NCI-H774 (cell line): ENCODE results near the gene ASPG.
A peak's percentile ranks its signal among the peaks of the same experiment; 100 is the strongest.

Experiments used
- DNase-seq: peaks from one replicate; lab custom pipeline; 2025; lab: John Stamatoyannopoulos, UW

ASPG gene

DNA sequence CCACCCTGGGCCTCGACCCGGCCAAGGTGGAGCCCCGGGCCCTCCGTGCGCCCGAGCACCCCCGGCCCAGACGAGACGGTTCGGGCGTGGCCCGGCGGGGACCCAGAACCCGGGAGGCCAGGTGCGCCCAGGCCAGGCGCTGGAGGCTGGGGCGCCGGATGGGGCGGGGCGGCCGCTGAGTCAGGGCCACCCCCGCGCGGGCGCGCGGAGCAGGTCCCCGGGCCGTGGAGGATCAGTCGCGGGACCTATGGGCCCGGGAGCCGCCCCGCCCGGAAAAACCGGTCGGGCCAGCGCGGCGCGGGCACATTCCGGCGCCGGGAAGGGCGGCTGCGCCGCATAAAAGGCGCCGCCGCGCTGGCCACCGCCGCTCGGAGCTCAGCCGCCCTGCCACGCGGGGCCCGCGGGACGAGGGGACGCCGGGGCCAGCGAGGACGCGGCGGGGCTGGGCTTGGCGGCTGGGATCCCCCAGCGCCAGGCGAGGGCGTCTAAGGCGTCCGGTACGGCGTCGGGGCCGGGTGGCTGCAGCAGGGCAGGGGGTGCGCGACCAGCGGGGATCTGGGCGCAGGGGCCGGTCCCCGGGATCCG, 31.3 kb downstream of the ASPG start:
- no peak for DNase-seq

- no peak for DNase-seq
These were observed 32.0 kb downstream of the ASPG start for GRCh38 chr14:104117341-104118005.

- DNase-seq = no peak
These were observed 32.7 kb downstream of the ASPG start for GRCh38 chr14:104118006-104118844.

GRCh38 chr14:104119119-104119487, 33.6 kb downstream of the ASPG start:
- no peak for DNase-seq

- no peak for DNase-seq
These were observed 34.2 kb downstream of the ASPG start for GRCh38 chr14:104119488-104120251.

DNA sequence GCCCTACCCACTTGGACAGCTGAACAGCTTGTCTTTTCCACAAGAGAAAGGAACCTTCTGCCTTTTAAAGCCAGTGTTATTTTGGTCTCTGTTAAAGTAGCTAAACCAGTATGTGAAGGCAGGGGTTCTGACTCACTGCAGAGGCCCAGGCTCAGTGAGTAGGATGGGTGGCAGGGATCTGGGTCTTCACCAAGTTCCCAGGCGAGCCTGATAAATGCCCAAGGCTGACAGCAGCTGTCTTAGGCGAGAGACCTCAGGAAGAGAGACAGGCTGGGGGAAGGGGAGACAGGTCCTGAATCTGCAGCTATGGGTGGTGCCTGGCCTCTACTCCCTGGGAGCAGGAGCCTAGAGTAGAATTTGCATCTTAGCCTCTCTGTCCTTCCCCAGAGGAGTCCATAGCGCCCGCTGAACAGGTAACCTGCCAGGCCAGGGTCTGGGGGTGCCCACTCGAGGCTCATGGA, 34.8 kb downstream of the ASPG start:
- no peak for DNase-seq

GRCh38 chr14:104121142-104121541, 35.6 kb downstream of the ASPG start:
- no peak for DNase-seq

- no peak for DNase-seq
These were observed 38.4 kb downstream of the ASPG start for GRCh38 chr14:104123879-104124278.

DNA sequence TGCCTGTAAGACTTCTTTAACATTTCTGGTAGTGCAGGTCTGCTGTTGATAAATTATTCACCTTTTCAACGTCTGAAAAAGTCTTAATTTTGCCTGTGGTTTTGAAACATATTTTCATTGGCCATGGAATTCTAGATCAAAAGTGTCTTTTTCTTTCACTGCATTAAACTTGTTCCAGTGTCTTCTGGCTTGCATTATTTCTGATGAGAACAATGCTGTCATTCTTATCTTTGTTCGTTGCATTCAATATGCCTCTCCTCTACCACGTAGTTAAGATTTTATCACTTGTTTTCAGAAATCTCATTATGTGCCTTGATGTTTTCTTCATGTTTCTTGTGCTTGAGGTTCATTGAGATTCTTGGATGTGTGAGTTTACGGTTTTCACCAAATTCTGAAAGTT, 39.5 kb downstream of the ASPG start:
- no peak for DNase-seq

DNA sequence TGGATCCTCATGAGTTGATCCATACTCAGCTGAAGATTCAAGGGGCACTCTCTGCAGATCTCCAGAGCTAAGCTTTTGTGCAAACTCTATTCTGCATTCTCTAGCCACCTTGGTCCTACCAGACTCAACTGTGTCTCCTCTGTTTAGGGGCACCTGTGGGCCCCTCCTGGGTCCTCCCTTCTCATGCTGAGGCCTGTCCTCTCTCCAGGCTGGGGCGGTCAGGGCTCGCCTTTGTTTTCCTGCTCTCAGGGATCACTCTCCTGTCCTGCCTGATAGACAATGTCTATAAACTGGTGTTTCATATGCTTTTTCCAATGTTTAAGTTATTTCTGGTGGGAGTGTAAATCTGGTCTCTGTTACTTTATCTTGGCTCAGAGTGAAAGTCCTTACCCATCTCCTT, 41.3 kb downstream of the ASPG start:
- no peak for DNase-seq

- no peak for DNase-seq
These were observed 43.5 kb downstream of the ASPG start for GRCh38 chr14:104128981-104129380.

DNA sequence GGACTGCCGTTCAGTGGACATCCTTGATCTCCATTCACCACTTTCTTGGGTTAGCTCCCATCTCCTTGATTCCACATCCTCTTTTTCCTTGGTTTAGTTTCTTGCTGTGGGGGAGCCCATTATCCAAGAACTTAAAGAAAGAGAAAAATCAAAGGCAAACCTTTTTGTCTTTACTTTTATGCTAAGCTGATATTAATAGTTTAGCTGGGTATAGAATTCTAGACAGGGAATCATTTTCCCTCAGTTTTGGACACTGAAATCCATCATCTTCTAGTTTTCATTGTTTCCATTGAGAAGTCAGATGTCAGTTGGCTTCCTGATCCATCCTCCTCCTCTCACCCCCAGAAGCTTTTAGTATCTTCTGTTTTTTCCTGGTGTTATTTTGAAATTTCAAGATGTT, 44.1 kb downstream of the ASPG start:
- DNase-seq = no peak

DNA sequence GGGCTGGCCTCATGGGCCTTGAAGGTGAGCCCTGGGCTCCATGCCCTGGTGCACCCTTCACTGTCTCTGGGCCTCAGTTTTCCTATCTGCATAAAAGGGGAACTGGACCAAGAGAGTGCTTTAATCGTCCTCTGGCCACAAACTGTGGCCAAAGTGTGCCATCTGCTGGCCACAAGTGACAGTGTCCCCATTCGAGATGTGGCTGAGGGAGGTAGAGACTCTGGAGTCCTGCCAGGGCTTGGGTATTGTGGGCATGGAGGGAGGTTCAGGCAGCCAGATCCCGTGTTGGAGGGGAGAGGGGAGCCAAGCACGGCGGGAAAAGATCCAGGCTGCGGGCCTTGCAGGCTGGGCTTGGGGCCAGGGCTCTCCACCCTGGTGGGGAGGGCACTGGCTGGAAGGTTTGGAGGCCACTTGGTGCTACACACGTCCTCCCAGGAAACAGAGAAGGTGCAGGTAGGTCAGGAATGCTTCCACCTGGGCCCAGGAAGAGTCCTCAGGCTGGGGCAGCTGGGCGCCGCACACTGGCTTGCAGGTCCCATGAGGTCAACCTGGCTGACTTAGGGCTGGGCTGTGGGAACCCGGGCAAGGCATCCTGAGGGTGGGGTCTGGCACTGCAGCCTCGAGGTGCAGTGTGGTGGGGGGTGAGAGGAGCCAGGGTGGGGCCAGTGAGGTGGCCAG, 45.6 kb downstream of the ASPG start:
- DNase-seq = peak; percentile 21

- no peak for DNase-seq
These were observed 46.6 kb downstream of the ASPG start for GRCh38 chr14:104131968-104132732.

- DNase-seq = no peak
These were observed 47.5 kb downstream of the ASPG start for GRCh38 chr14:104132981-104133380.

DNA sequence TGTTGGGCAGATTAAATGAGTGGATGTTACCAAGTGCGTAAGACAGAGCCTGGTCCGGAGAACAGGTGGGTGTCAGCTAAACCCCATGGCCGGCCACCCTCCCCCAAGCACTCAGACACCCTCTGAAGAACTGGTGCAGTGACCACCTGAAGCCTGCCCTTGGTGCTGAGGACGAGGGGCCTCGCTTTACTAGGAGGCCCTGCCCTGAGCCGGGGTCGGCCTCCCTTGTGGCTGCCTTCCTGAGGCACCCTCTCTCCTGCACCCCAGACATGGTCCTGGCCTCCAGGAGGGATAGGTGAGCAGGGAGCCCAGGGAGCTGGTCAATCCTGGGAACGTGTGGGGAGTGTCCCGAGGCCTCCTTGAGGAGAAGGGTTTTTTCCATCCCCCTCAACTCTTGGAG, 48.0 kb downstream of the ASPG start:
- DNase-seq = no peak

GRCh38 chr14:104134061-104134965, 48.8 kb downstream of the ASPG start:
- DNase-seq = no peak

DNA sequence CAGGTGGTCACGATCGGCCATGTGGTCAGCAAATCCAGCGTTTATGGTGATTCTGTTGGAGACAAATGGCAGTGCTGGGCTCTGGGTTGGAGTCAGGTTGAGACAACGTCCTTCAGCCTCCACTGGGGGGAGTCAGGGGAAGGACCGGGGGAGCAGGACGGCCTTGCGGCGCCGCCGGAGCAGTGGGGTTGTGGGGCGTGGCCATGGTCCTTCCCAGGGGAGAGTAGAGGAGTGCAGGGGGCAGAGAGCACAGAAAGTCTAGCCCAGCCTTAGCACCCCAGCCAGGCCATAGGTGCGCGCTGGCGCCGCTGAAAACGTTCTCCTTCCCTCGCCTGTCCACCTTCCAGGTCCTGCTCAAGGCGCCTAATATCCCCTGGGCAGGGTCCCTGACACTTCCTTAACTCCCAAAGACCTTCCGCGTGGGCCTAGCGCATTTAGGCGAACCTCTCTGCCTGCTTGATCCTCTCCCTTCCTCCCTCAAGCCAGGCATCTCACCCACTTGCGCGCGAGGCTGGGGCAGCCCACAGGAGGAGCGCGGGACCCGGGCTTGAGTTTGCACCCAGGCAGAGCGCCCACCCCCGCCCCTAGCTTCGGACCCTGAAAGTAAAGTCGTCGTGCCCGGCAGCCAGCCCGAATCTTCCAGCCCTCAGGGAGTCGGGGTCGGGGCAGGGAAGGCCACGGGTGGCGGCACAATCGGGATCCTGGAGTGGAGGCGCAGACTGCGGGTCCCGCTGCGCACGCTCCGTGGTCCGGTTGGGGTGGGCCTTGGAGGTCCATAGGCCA, 49.8 kb downstream of the ASPG start:
- no peak for DNase-seq

GRCh38 chr14:104135904-104136471, 50.5 kb downstream of the ASPG start:
- DNase-seq = no peak
